GM12874 (cell line): ENCODE data around the gene SRCIN1.

ENCODE experiments used
- TF ChIP-seq, protein P1 (sequence below): IDR thresholded peaks from 2 replicates; pipeline ENCODE4 v1.5.1; 2011; ENCODE audit warnings: low read depth, mild to moderate bottlenecking, control low read depth, low read length, moderate library complexity; ENCODE audit not compliant: insufficient read depth

The SRCIN1 gene

DNA sequence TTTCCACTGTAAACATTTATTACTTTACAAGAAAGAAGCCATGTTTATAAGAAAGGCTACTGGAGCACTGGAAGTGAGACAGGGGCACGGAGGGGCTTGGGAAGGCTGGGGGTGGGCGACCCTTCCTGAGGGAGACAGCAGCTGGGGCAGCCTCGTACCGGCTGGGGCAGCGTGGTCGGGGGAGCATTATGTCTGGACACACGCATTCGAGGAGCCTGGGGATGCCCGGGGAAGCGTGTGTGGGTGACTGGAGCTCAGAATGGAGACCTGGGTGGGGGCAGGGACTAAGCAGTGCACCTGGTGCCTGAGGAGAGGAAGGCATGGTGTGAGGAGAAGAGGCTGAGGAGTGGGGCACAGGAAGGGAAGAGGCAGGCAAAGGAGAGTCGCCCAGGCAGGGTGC lies 64.5 kb downstream of the SRCIN1 start:
- TF ChIP-seq, protein P1, sequence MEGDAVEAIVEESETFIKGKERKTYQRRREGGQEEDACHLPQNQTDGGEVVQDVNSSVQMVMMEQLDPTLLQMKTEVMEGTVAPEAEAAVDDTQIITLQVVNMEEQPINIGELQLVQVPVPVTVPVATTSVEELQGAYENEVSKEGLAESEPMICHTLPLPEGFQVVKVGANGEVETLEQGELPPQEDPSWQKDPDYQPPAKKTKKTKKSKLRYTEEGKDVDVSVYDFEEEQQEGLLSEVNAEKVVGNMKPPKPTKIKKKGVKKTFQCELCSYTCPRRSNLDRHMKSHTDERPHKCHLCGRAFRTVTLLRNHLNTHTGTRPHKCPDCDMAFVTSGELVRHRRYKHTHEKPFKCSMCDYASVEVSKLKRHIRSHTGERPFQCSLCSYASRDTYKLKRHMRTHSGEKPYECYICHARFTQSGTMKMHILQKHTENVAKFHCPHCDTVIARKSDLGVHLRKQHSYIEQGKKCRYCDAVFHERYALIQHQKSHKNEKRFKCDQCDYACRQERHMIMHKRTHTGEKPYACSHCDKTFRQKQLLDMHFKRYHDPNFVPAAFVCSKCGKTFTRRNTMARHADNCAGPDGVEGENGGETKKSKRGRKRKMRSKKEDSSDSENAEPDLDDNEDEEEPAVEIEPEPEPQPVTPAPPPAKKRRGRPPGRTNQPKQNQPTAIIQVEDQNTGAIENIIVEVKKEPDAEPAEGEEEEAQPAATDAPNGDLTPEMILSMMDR: no peak

GRCh38 chr17:38540514-38541045 lies 65.2 kb downstream of the SRCIN1 start:
- TF ChIP-seq, protein P1: no peak

GRCh38 chr17:38539386-38539785 lies 66.4 kb downstream of the SRCIN1 start:
- TF ChIP-seq, protein P1: no peak

DNA sequence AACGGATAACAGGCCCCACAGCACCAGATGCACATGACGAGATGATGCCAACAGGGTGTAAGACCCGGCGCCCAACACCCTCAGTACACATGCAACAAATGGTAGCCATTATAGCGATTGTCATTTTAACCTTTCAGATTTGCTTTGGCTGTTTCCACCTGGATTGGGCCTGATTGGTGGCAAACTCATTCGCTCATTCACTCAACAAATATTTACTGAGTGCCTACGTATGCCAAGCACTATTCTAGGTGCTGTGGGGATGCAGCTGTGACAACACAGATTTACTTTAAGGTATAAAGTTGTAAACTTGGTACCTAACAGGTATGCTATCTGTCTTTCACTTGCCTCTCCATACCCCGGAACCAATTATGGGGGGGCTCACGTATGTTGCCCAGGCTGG lies 66.8 kb downstream of the SRCIN1 start:
- TF ChIP-seq, protein P1: no peak

DNA sequence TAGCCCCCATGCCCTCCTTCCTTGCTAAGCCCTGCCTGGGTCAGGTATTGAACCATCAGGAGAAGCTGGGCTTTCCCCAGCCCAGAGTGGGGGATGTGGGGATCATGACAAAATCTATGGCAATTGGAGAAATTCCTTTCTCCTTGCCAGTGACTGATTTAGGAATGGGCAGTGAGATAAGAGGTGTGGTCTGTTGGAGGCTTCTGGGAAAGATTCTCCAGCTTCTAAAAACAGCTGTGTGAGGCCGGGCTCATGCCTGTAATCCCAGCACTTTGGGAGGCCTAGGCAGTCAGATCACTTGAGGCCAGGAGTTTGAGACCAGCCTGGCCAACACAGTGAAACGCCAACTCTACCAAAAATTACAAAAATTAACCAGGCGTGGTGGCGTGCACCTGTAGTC lies 69.1 kb downstream of the SRCIN1 start:
- TF ChIP-seq, protein P1: no peak

GRCh38 chr17:38535886-38536285 lies 69.9 kb downstream of the SRCIN1 start:
- TF ChIP-seq, protein P1: no peak

DNA sequence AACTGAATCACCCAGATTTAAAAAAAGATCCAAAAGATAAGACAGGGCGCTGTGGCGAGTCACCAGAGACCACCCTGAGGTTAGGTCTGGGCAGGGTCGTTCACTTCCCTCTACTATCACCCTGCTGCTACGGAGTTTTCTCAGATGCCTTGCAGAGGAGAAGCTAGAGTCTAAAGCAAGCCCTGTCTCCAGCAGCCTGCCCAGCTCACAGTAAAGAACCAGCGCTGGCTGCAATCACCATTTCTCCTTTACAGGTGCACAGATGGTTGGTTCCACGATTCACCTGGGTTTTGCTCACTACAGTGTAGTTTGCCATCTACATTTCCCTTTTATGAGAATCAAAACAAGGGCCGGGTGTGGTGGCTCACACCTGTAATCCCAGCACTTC lies 71.3 kb downstream of the SRCIN1 start:
- TF ChIP-seq, protein P1: no peak
